ENCODE results near the gene CLMP.
"Not testable (repeated sequence)": the region's sequence is repeated elsewhere in the genome, so short reads cannot be mapped to it uniquely, and the experiment has no call there.

CLMP gene

GRCh38 chr11:123168241-123168640, 26.8 kb downstream of the CLMP start:
- DNase-seq (ENCODE audit: low read depth in 2 of 2), result no peak

GRCh38 chr11:123166071-123166559, 28.9 kb downstream of the CLMP start:
- no peak for DNase-seq (ENCODE audit: low read depth in 2 of 2)

DNA sequence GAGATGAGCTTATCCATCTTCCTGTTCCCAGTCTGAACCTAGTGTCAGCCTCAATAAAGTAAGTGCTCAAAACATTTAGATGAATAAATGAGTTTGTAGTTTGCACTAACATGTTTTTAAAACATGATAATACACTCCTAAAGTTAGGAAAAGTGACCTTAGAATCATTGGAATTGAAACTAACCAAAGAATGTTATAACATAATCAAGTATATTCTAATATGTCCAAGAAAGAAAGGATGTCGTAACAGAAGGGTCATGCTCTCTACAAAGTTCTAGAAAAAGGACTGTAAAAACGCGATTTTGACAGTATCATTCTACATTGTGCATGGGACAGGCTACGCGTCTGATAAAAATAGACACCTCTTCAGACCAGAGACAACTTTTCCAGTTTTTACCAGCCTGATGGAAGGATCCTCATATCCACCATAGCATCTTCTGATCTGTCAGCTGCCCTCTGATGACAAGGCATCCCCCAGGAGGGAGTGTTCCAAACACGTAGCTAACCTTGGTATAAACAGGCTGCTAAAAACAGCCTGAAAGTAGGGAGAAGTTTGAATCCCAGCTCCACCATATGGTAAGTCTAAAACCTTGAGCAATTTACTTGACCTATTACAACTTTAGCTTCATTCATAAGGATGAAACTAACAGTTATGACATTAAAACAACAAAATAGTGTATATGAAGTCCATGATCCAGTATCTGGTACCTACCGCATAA, 30.2 kb downstream of the CLMP start:
- no peak for DNase-seq (ENCODE audit: low read depth in 2 of 2)

DNA sequence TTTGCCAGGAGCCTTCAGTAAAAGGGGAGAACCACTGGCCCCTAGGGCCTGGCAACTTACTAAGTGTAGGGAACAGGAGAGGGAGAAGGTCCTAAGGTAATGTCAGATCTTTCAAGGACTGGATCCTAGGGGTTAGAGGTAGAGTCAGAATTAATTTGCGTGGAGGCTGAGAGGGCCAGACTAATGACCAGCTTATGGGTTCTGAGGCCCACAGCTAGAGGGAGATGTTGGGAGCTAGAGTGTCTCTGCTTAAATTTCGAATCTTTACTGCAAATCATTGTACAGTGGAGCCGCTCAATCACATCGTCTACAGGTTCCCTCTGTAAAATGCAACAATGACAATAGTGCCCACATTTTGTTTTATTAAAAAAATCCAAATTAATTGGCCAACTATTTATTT, 31.4 kb downstream of the CLMP start:
- no peak for DNase-seq (ENCODE audit: low read depth in 2 of 2)

GRCh38 chr11:123161376-123162030, 33.5 kb downstream of the CLMP start:
- DNase-seq (ENCODE audit: low read depth in 2 of 2), result no peak

- DNase-seq (ENCODE audit: low read depth in 2 of 2), result no peak
Observed at GRCh38 chr11:123159183-123159857, 35.7 kb downstream of the CLMP start.

DNA sequence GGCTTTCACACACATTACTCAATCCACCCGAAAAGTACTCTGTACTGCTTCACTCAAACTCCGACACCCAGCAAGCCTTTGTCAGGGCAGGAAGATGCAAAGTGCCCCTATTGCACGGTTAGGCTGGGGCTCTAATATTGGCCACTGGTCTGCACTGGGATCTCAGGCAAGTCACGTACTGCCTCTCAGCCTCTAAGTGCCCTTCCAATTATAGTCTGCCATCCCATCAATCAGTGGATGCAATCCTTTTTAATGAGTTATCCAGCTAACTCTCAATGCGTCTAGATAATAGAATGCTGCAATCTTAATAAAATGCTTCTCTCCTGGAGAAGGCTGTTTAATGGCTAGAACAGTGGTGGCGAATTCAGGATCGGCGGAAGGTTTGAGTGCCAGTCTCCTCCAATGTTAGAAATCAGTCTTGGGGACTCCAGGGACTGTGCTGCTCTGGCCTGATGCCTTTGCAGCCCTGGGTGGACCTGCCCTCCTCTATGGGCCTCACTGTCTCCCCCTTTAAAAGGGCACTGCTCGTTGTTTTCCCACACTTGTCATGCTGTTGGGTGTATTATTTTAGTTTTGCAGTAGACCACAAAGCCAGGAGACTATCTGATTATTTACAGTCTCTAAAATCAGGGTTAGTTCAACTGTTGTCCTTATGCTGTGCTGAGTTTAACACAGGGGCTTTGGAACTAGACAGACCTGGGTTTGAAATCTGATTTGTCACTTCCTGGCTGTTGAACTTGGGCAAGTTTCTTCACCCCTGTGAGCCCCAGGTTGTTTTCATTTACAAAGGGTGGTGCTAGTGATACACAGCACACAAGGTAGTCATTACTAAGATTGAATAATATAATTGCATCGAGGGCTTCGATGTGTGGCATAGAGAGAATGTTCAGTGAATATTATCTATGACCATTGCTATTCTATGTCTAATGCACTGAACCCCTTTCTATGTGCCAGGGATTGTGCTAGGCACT, 36.7 kb downstream of the CLMP start:
- no peak for DNase-seq (ENCODE audit: low read depth in 2 of 2)

- no peak for DNase-seq (ENCODE audit: low read depth in 2 of 2)
Observed at GRCh38 chr11:123152951-123153350, 42.1 kb downstream of the CLMP start.

DNA sequence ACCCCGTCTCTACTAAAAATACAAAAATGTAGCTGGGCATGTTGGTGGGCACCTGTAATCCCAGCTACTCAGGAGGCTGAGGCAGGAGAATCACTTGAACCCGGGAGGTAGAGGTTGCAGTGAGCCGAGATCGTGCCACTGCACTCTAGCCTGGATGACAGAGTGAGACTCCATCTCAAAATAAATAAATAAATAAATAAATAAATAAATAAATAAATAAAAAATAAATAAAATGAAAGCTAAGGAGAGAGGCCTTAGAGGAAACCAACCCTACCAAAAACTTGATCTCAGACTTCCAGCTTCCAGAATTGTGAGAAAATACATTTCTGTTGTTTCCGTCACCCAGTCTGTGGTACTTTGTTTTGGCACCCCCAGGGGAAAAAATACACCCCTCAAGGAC, 42.7 kb downstream of the CLMP start:
- DNase-seq (ENCODE audit: low read depth in 2 of 2), result not testable (repeated sequence)

- no peak for DNase-seq (ENCODE audit: low read depth in 2 of 2)
Observed at GRCh38 chr11:123151796-123152195, 43.3 kb downstream of the CLMP start.

- no peak for DNase-seq (ENCODE audit: low read depth in 2 of 2)
Observed at GRCh38 chr11:123151366-123151765, 43.7 kb downstream of the CLMP start.

- no peak for DNase-seq (ENCODE audit: low read depth in 2 of 2)
Observed at GRCh38 chr11:123150882-123151281, 44.2 kb downstream of the CLMP start.

DNA sequence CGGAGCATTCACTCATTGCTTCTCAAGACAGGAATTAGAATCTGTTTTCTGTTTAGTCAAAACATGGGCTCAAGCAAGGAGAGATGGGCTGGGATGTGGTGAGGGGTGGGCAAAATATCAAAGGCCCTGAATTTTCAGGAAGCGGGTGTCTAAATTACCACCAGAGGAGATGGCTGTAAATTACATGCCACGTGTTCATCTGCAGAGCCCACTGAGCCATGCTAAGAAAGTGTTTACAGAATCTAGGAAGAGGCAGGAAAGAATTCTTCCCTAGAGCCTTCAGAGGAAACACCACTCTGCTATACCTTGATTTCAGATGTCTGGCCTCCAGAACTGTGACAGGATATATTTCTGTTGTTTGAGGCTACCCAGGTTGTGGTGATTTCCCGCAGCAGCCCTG, 46.1 kb downstream of the CLMP start:
- no peak for DNase-seq (ENCODE audit: low read depth in 2 of 2)

DNA sequence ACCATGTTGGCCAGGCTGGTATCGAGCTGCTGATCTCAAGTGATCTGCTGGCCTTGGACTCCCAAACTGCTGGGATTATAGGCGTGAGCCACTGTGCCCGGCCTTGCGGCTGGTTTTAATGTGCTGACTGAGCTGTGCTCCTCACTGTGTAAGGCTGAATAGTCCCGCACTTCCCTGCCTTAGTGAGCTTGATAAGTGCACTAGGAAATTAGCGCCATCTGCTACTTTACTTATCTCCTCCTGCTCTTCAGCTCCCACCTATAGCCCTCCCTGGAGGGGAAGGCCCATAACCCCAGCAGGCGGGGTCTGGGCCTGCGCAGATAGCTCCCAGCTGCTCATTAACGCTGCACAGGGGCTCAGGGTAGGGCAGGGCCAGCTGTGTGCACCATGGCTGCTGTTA, 49.4 kb downstream of the CLMP start:
- no peak for DNase-seq (ENCODE audit: low read depth in 2 of 2)

DNA sequence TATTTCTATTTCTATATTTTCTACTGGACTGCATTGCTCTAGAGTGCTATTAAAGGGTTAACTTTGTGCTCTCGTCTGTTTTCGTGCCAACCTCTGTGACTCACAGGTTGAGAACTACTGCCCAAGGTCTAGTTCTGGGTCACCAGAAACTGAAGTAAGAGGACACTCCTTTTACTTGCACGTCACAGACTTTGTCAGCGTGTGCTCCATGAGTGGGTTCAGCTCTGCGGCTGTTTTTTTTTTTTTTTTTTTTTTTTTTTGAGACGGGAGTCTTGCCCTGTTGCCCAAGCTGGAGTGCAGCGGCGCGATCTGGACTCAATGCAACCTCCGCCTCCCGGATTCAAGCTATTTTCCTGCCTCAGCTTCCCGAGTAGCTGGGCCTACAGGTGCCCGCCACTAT, 49.8 kb downstream of the CLMP start:
- no peak for DNase-seq (ENCODE audit: low read depth in 2 of 2)

DNA sequence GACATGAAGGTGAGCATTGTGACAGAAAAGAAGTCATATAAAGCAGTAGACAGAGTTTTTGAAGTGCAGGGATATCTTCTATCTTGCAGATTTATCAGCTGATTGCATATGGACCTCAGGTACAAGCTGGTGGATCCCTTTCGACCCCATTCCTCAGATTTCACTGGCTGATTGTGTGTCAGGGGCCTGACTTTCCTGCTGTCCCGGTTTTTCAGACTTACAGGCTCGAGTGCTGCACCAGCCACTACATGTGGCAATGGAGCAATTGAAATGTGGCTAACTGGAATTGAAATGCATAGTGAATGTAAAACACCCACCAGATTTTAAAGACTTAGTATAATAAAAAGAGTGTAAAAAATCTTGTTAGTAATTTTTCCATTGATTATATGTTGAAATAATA, 50.3 kb downstream of the CLMP start:
- no peak for DNase-seq (ENCODE audit: low read depth in 2 of 2)

- DNase-seq (ENCODE audit: low read depth in 2 of 2), result no peak
Observed at GRCh38 chr11:123143921-123144320, 51.1 kb downstream of the CLMP start.

DNA sequence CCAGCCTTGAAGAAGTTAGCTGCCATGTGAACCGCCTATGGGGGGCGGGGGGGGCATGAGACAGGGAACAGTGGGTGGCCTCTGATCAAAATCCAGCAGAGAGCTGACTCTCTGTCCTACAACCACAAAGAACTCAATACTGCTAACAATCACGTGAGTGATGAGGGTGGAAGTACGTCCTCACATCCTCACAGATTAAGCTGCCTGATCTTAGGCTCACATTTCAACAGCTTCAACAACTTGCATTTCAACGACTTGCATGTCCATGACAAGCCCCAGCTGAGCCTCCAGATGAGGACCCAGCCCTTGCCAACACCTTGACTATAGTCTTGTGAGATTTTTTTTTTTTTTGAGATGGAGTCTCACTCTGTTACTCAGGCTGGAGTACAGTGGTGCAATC, 51.6 kb downstream of the CLMP start:
- no peak for DNase-seq (ENCODE audit: low read depth in 2 of 2)

DNA sequence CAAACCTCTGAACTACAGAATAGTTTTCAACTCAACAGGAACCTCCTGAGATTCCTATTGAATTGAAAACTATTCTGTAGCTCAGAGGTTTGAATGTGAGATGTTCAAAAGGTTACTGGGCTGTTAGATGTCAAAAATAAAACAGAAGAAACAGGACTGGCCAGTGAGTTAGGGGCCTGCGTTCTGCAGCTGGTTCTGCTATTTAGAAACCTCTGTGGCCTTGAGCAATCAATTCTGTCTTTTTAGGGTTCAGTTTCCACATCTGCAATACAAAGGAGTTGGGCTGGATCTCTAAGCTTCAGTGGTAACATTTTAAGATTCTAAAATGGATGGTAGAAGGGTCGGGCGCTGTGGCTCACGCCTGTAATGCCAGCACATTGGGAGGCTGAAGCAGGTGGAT, 55.8 kb downstream of the CLMP start:
- DNase-seq (ENCODE audit: low read depth in 2 of 2), result no peak

DNA sequence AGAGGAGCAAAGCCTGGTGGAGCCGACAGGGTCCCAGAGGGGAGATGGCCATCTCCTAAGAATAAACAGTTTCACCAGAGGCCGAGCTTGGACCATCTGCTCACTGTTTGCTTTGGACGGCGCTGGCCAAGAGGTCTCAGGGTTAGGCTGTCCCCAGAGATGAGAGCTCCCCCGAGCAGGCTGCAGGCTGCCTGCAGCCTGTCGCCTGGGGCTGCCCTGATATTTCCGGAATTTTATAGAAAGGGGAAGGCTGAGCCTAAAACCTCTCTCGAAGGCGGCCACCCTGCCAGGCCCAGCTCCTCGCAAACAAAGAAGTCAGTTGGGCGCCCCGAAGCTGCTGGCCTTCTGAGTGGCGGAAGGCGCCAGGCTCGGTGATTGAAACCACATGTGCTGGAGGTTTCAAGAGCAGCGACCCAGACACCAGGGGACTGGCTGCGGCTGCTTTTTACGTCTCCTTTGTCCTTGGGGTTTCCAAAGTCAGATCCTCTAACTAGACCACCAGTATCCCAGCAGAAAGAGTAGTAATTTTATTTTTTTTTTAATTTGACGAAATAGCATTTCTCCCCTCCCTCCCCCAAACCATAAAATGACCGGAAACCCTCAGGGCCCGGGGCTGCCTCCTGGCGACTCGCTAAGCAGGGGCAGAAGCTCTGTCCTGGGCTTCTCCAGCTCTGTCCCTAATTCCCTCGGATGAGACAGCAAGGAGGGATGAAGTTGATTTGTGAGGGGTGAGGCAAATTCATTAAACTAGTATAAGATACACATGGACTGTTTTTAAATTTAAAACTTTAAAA, 57.4 kb downstream of the CLMP start:
- DNase-seq (ENCODE audit: low read depth in 2 of 2), result no peak

- DNase-seq (ENCODE audit: low read depth in 2 of 2), result no peak
Observed at GRCh38 chr11:123135863-123136446, 59.1 kb downstream of the CLMP start.
